A673 (cell line): Measurements from ENCODE around the gene KRTAP10-7. TPM values are rescaled to one million over a fixed set of nuclear protein-coding genes. Genes with fewer than 3 reads are reported as not detected.

Experiments
- BruUV-seq: library from RNA; stranded (reverse); fragments of 400-500 nt; replicated peaks from 2 replicates; lab custom pipeline; 2021; lab: Mats Ljungman, UMichigan
- CTCF ChIA-PET: fragments of 300-600 bp; sonication (Branson Sonifier 250); formaldehyde crosslinking; loops from one replicate; lab custom pipeline; 2022; ENCODE audit warnings: antibody characterized with exemption; lab: Charles Lee
- POLR2A ChIA-PET: fragments of 300-600 bp; sonication (Branson Sonifier 250); formaldehyde crosslinking; loops from one replicate; lab custom pipeline; 2022; ENCODE audit warnings: antibody characterized with exemption; ENCODE audit not compliant: low non-redundant PET; lab: Charles Lee
- DNase-seq: peaks from one replicate; pipeline ENCODE4 v3.0.0-alpha.2; 2015; ENCODE audit warnings: low spot score
- H3K27ac ChIP-seq: fragments of 200-600 bp; sonication (generic); 2 replicates; pipeline ENCODE4 v1.5.1; 2016; ENCODE audit warnings: mixed run types, low read depth, mild to moderate bottlenecking, mixed read lengths, antibody characterized with exemption, low read length; ENCODE audit not compliant: poor library complexity, severe bottlenecking
- H3K27me3 ChIP-seq: fragments of 200-600 bp; sonication (generic); replicated peaks from 2 replicates; pipeline ENCODE4 v1.6.1; 2017; ENCODE audit warnings: mixed run types, low read depth, mild to moderate bottlenecking, mixed read lengths, antibody characterized with exemption, low read length; ENCODE audit not compliant: insufficient read depth, poor library complexity
- H3K36me3 ChIP-seq: fragments of 200-600 bp; sonication (generic); 2 replicates; pipeline ENCODE4 v1.6.1; 2016; ENCODE audit warnings: mixed run types, mild to moderate bottlenecking, mixed read lengths, antibody characterized with exemption, low read length; ENCODE audit not compliant: insufficient read depth, poor library complexity, severe bottlenecking
- H3K4me1 ChIP-seq: fragments of 200-600 bp; sonication (generic); 2 replicates; pipeline ENCODE4 v1.6.1; 2017; ENCODE audit warnings: mixed run types, mild to moderate bottlenecking, mixed read lengths, antibody characterized with exemption, low read length; ENCODE audit not compliant: insufficient read depth, poor library complexity, severe bottlenecking
- H3K4me3 ChIP-seq: fragments of 200-600 bp; sonication (generic); 2 replicates; pipeline ENCODE4 v1.5.1; 2016; ENCODE audit warnings: low read depth, mixed run types, mild to moderate bottlenecking, mixed read lengths, low read length; ENCODE audit not compliant: poor library complexity, severe bottlenecking
- H3K9me3 ChIP-seq: fragments of 200-600 bp; sonication (generic); 2 replicates; pipeline ENCODE4 v1.6.1; 2016; ENCODE audit warnings: mixed run types, low read depth, mild to moderate bottlenecking, mixed read lengths, antibody characterized with exemption, low read length; ENCODE audit not compliant: poor library complexity, severe bottlenecking
- CTCF ChIP-seq: fragments of 300-800, 200-600 bp; sonication (generic); conservative IDR thresholded peaks from 2 replicates; pipeline ENCODE4 v1.5.1; 2017; ENCODE audit warnings: low read depth, mild to moderate bottlenecking, antibody characterized with exemption, low read length, moderate library complexity, mixed read lengths
- EZH2 ChIP-seq: fragments of 200-600 bp; sonication (generic); IDR thresholded peaks from 2 replicates; pipeline ENCODE4 v1.6.1; 2017; ENCODE audit warnings: borderline replicate concordance, low read depth, mild to moderate bottlenecking, mixed read lengths, antibody characterized with exemption, low read length; ENCODE audit not compliant: poor library complexity, severe bottlenecking
- intact Hi-C: fragments of 100-400 bp; cut with micrococcal nuclease; formaldehyde crosslinking; loops from one replicate; pipeline ENCODE4 v1.10.0; 2022; ENCODE audit not compliant: unreplicated experiment
- total RNA-seq: library from RNA; stranded (reverse); gene quantifications from 2 replicates; pipeline ENCODE4 v1.2.3, GENCODE V29; 2021

KRTAP10-7 gene
- total RNA-seq, 1 experiment from 2014 or later: not detected

- no peak within 1 kb of the TSS for H3K27ac ChIP-seq
- ChIA-PET POLR2A (no interaction called here), CTCF (no interaction called here)
Measured at GRCh38 chr21:44592446-44593311, 7.7 kb upstream of the KRTAP10-7 start, which contains the start of gene KRTAP10-6. KRTAP10-6 (minus strand) TSS chr21:44592505; CDS start chr21:44592484, 21 bp downstream.

GRCh38 chr21:44593598-44594405 is 6.6 kb upstream of the KRTAP10-7 start:
- H3K9me3 ChIP-seq: peaks cover 2% of the 10 kb centered on the region
- no peak for TF ChIP-seq EZH2
- no peak for TF ChIP-seq CTCF
- POLR2A ChIA-PET: no interaction called here
- H3K27me3 ChIP-seq: no peaks in the 10 kb centered on the region
- H3K4me3 ChIP-seq: no peak overlapping the region
- H3K36me3 ChIP-seq: no peaks in the 10 kb centered on the region
- BruUV-seq: no TSS peak
- DNase-seq: no peak
- H3K27ac ChIP-seq: no peak overlapping the region
- intact Hi-C loops: no loop called here
- CTCF ChIA-PET: no interaction called here
- H3K4me1 ChIP-seq: no peaks in the 10 kb centered on the region

More at GRCh38 chr21:44592446-44593311, 7.7 kb upstream of the KRTAP10-7 start, which contains the start of gene KRTAP10-6:
- intact Hi-C loops: no loop called here
- no peaks in the 10 kb centered on the region for H3K27me3 ChIP-seq
- TF ChIP-seq CTCF: no peak
- TF ChIP-seq EZH2: no peak
- no peak for DNase-seq
- BruUV-seq: no TSS peak
- H3K36me3 ChIP-seq: no peaks in the 10 kb centered on the region
- H3K9me3 ChIP-seq: no peaks in the 10 kb centered on the region
- no peak within 1 kb of the TSS for H3K4me3 ChIP-seq
- no peaks in the 10 kb centered on the region for H3K4me1 ChIP-seq

GRCh38 chr21:44594406-44594916 is 5.9 kb upstream of the KRTAP10-7 start:
- intact Hi-C loops: no loop called here
- H3K36me3 ChIP-seq: no peaks in the 10 kb centered on the region
- TF ChIP-seq CTCF (no peak), EZH2 (no peak)
- H3K27ac ChIP-seq: no peak overlapping the region
- no peaks in the 10 kb centered on the region for H3K27me3 ChIP-seq
- no TSS peak for BruUV-seq
- no peaks in the 10 kb centered on the region for H3K4me1 ChIP-seq
- POLR2A ChIA-PET: no interaction called here
- no peak overlapping the region for H3K4me3 ChIP-seq
- peaks cover 3% of the 10 kb centered on the region for H3K9me3 ChIP-seq
- no peak for DNase-seq
- CTCF ChIA-PET: no interaction called here
